Tibial artery (tissue), 4 donors: ENCODE results near the gene OTOS.

ENCODE experiments used
- DNase-seq, 2 donors: peaks; one replicate each; pipeline ENCODE4 v3.0.0-alpha.2; 2019
- H3K27ac ChIP-seq, 2 donors: fragments of 200-600 bp; sonication (generic) in 1 of 2; 1 replicate in 1 of 2; 2 replicates in 1 of 2; pipeline ENCODE4 v1.5.1; 2018 to 2019; ENCODE audit warnings: mild to moderate bottlenecking in 1 of 2
- H3K27me3 ChIP-seq, 2 donors: fragments of 200-600 bp; sonication (generic) in 1 of 2; one replicate each; pipeline versions ENCODE4 v1.5.1 to v1.6.0; 2016 to 2019
- H3K36me3 ChIP-seq, 3 donors: fragments of 200-600 bp; sonication (generic) in 2 of 3; one replicate each; pipeline ENCODE4 v1.5.1; 2016 to 2019; ENCODE audit warnings: mild to moderate bottlenecking in 2 of 3
- H3K4me1 ChIP-seq, 4 donors: fragments of 200-600 bp; sonication (generic) in 2 of 4; 1 replicate in 3 of 4; 2 replicates in 1 of 4; pipeline ENCODE4 v1.5.1; 2016 to 2019
- H3K4me3 ChIP-seq, 2 donors: fragments of 200-600 bp; sonication (generic) in 1 of 2; 1 replicate in 1 of 2; 2 replicates in 1 of 2; pipeline ENCODE4 v1.5.1; 2018 to 2019; ENCODE audit warnings: mild to moderate bottlenecking in 2 of 2
- H3K9me3 ChIP-seq, 3 donors: fragments of 200-600 bp; sonication (generic) in 1 of 3; one replicate each; pipeline ENCODE4 v1.5.1; 2016 to 2019
- intact Hi-C: fragments of 100-400 bp; cut with DNase I; formaldehyde crosslinking; loops from one replicate; pipeline ENCODE4 v1.15.0; 2023; ENCODE audit warnings: low total_unique reads
- TF ChIP-seq, protein P1 (sequence below), 2 experiments: fragments of 200-600 bp in 1 of 2; fragments of 450-650 bp in 1 of 2; IDR thresholded peaks; one replicate each; pipeline ENCODE4 v1.5.1; 2017 to 2019; ENCODE audit warnings: antibody characterized with exemption in 2 of 2, mild to moderate bottlenecking in 1 of 2, moderate library complexity in 1 of 2

Gene OTOS

DNA sequence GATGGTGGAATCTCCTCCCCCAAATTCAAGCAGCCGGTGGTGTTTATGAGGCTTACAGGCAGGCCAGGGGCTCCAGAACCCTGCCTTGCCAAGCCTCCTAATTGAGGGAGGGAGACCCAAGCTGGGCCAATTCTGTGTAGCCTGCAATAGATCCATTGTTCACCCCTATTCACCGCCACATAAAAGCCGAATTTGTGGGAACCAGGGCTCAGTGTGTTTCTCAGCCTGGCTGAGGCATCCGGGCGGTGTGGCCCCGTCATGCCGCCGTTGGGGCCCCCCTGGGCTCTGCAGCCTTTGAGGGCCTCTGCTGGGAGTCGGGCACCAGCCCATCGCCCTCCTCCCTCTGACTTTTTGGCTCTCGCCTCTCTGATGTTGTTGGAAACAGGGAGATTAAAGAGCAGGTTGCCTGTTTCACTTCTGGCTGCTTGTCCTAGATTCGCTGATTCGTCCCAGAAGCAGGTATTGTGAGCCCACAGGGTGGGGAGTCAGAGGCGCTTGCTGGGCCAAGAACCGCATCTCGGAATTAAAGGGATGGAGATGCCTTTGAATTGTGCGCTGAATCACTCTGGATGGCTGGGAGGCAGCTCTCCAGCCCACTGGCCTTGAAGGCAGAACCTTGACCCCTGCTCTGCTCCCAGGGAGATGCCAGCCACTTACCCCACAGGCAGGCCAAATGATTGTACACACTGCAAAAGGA is 14.7 kb upstream of the OTOS start:
- no peaks in the 10 kb centered on the region for H3K4me1 ChIP-seq
- peaks cover 0 to 33% of the 10 kb centered on the region in 2 donors for H3K27me3 ChIP-seq
- intact Hi-C loops = loop anchor here (10.0 kb wide), 1 partner anchor 70 kb away; no protein-coding TSS in a partner anchor
- DNase-seq = no peak
- TF ChIP-seq, protein P1, sequence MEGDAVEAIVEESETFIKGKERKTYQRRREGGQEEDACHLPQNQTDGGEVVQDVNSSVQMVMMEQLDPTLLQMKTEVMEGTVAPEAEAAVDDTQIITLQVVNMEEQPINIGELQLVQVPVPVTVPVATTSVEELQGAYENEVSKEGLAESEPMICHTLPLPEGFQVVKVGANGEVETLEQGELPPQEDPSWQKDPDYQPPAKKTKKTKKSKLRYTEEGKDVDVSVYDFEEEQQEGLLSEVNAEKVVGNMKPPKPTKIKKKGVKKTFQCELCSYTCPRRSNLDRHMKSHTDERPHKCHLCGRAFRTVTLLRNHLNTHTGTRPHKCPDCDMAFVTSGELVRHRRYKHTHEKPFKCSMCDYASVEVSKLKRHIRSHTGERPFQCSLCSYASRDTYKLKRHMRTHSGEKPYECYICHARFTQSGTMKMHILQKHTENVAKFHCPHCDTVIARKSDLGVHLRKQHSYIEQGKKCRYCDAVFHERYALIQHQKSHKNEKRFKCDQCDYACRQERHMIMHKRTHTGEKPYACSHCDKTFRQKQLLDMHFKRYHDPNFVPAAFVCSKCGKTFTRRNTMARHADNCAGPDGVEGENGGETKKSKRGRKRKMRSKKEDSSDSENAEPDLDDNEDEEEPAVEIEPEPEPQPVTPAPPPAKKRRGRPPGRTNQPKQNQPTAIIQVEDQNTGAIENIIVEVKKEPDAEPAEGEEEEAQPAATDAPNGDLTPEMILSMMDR (IDR thresholded peaks at IDR 0.05) = no peak
- H3K27ac ChIP-seq = no peak overlapping the region
- no peaks in the 10 kb centered on the region for H3K36me3 ChIP-seq
- peaks cover 0 to 5% (median 0%) of the 10 kb centered on the region in 3 donors for H3K9me3 ChIP-seq
- H3K4me3 ChIP-seq = no peak overlapping the region

DNA sequence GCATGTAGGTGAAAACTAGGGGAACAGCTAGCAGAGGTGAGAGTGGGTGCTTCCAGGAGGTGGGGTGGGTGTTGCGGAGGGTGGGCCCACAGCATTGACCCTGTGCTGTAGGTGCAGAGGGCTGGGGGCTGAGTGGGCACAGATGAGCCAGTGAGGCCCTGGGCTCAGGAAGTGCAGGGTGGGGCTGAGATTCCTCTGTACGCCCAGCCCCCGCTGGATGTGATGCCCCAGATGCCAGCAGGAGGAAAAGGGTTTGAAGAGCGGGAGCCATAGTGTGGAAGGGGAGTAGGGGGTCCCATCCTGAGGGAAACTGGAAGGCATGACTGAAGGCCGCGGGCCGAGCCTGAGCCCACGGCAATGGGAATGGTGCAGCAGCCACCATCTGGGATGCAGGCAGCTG is 14.1 kb upstream of the OTOS start:
- TF ChIP-seq, protein P1 (IDR thresholded peaks at IDR 0.05) = no peak
- H3K27me3 ChIP-seq = peaks cover 0 to 38% of the 10 kb centered on the region in 2 donors
- H3K36me3 ChIP-seq = no peaks in the 10 kb centered on the region
- DNase-seq = no peak
- no peak overlapping the region for H3K27ac ChIP-seq
- H3K4me1 ChIP-seq = no peaks in the 10 kb centered on the region
- intact Hi-C loops = loop anchor here (10.0 kb wide), 1 partner anchor 70 kb away; no protein-coding TSS in a partner anchor
- H3K9me3 ChIP-seq = peaks cover 0 to 5% (median 0%) of the 10 kb centered on the region in 3 donors
- H3K4me3 ChIP-seq = no peak overlapping the region

DNA sequence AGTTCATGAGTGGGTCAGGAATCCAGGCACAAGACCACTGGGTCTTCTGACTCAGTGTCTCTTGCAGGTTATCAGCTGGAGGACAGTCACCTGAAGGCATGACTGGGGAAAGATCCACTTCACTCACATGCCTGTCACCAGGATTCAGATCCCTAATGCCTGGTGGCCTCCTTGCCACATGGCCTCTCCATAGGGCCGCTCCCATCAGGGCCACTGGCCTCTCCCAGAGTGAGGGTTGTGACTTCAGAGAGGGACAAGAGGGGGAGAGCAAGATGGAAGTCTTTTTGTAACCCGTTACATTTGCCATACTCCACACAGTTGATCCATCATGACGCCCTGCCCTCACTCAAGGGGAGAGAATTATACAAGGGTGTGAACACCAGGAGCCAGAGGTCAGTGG is 13.0 kb upstream of the OTOS start:
- DNase-seq = no peak
- H3K27ac ChIP-seq = no peak overlapping the region
- no peak overlapping the region for H3K4me3 ChIP-seq
- H3K36me3 ChIP-seq = no peaks in the 10 kb centered on the region
- no peaks in the 10 kb centered on the region for H3K4me1 ChIP-seq
- peaks cover 0 to 50% of the 10 kb centered on the region in 2 donors for H3K27me3 ChIP-seq
- intact Hi-C loops = loop anchor here (10.0 kb wide), 1 partner anchor 69 kb away; no protein-coding TSS in a partner anchor
- TF ChIP-seq, protein P1 (IDR thresholded peaks at IDR 0.05) = no peak
- peaks cover 0 to 5% (median 0%) of the 10 kb centered on the region in 3 donors for H3K9me3 ChIP-seq

DNA sequence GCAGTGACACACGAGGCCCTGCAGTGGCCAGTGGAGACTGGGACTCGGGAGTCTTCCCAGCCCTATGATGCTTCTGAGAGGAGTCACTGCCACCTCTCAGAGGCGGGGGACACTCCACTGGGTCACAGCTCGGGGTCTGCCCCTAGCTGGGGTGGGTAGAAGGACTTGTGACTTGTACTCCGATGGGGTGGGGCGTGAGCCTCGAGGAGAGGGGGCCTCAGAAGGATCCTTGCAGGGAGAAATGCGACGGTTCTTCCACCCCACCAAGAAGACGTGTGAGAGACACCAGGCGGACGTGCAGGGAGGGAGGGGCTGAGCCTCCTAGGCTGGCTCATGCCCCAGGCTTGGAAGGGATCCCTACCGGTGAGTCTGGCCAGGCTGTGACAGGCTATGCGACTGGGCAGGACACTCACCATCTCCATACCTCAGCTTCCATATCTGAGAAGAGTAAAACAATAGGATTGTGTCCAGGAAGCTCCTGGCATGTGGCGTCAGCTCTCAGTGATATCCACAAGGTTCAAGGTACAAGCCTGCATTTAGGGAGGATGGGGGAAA is 11.1 kb upstream of the OTOS start:
- intact Hi-C loops = loop anchor here (10.0 kb wide), 1 partner anchor 67 kb away; no protein-coding TSS in a partner anchor
- Histone ChIP-seq H3K27ac (no peak overlapping the region), H3K9me3 (peaks cover 0 to 5% (median 0%) of the 10 kb centered on the region in 3 donors), H3K36me3 (no peaks in the 10 kb centered on the region), H3K4me1 (no peaks in the 10 kb centered on the region), H3K4me3 (no peak overlapping the region), H3K27me3 (peaks cover 0 to 52% of the 10 kb centered on the region in 2 donors)
- no peak for DNase-seq
- TF ChIP-seq, protein P1 (IDR thresholded peaks at IDR 0.05) = no peak

DNA sequence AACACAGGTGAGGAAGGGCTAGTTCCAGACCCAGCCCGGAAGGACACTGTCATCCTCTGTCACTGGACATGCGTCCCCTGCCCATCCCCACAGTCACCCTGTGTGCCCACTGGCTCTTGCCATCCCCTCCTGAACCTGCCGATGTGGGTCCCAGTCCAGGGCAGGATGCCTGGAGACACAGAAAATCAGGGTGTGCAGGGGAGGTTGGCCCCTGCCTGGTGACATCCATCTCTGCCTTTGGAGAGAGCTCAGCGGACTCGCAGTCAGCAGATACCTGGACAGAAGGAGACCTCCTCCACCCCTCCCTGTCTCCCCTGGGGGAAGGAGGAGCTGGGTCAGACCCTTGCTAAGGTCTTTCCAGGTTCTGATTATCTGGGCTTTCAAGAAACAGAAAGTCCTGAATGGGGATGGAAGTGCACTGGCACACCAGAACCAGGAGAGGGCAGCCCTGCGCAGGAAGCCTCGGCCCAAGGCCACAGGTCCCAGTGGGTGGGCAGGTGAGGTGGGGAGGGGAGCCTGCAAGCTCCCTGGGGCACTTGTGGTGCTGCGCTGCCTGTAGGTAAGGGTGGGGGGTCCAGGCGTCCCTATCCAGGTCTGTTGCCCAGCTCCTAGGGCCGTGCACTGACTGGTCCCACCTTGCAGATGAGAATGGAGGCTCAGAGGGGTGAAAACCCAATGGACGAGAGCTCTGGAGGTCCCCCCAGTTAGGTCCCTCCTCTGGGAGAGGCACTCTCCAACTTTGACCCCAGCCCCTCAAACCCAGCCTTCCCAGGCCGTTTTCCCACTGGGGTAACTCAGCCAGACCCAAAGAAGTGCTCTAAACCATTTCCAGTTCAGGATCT is 9.7 kb upstream of the OTOS start:
- TF ChIP-seq, protein P1 (IDR thresholded peaks at IDR 0.05) = peak; percentile 38 to 50
- no peak overlapping the region for H3K27ac ChIP-seq
- H3K36me3 ChIP-seq = no peaks in the 10 kb centered on the region
- intact Hi-C loops = loop anchor here (10.0 kb wide), 1 partner anchor 65 kb away; no protein-coding TSS in a partner anchor
- peaks cover 0 to 61% of the 10 kb centered on the region in 2 donors for H3K27me3 ChIP-seq
- DNase-seq = no peak
- H3K4me3 ChIP-seq = no peak overlapping the region
- H3K4me1 ChIP-seq = no peaks in the 10 kb centered on the region
- H3K9me3 ChIP-seq = peaks cover 0 to 5% (median 0%) of the 10 kb centered on the region in 3 donors
